ENCODE results near the gene SMTNL1. TPM values are rescaled to one million over a fixed set of nuclear protein-coding genes. Genes with fewer than 3 reads are reported as not detected.
A peak's percentile ranks its signal among the peaks of the same experiment; 100 is the strongest.

The SMTNL1 gene
- total RNA-seq (2014; rRNA removed; shearing (Covaris generic)), result not detected in 2 replicates

DNA sequence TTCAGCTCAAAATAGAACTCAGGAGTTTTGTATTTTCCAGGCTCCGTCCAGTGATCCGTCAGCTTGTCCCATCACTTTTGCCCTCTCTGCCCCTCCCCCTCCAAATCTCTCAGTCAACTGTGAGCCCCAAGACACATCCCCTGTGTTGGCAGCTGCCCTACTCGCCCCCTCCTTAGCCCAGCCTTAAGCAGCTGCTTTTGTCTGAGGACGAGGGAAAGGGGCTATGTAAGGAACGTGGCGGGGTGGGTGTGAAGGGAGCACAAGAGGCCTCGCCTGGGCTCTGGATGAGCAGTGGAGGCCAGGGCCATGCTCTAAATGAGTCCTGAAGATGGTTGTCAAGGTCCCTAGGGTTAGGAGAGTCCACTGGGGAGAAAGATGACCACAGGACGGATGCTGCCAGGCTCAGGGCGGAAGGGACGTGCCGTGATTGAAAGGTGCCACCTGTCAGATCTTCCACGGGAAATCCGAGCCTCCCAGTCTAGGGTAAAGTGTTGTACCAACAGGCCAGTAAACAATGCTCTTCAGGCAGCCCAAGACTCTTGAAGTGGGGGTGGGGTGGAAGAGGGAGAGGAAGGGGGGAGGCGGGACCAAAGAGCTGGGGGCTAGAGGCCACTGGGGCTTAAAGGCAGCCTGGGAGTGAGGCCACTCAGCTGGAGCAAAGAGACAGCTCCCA, at the start of gene SMTNL1:
TSS of gene SMTNL1 (plus strand) at position 649 of the 673 bp plus-strand sequence. CDS start 5,048 bp downstream, outside the sequence.
- no peak for DNase-seq (ENCODE audit: low spot score)

- no peak for DNase-seq (ENCODE audit: low spot score)
Observed at GRCh38 chr11:57487920-57488659, 49.3 kb upstream of the SMTNL1 start.

GRCh38 chr11:57490456-57491248, 46.7 kb upstream of the SMTNL1 start:
- no peak for DNase-seq (ENCODE audit: low spot score)

DNA sequence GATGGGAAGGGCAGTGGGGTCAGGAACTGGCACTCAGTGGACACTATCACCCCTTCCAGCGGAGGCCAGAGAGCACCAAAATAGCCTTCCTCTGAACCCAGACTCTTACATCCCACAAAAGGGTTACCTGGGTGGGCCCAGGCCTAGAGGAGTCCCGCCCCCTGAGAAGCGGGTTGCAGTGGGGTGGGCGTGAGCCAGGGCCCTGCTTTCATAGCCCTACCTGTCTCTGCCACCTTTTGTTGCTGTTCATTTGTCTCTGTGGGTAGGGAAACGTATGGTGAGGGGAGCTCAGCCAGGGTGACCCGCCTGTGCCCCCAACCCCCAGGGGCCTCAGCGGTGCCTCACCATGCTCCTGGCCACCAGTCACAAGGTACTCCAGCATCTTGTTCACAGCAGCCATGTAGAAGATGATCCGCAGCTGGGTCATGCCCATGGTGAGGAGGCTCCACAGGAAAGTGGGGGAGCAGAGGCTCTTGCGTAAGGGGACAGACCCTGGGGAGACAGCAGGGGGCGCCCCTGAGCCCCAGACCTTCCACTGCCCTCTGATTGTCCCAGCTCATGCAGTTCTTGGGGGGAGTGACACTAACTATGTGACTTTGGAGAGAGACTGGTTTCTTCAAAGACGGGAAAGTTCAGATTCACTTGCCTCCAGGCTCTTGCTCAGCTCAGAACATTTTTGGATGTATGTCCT, 45.9 kb upstream of the SMTNL1 start:
- peak; percentile 45 for DNase-seq (ENCODE audit: low spot score)

- peak; percentile 87 for DNase-seq (ENCODE audit: low spot score)
Observed at GRCh38 chr11:57493507-57494503, 43.6 kb upstream of the SMTNL1 start.

DNA sequence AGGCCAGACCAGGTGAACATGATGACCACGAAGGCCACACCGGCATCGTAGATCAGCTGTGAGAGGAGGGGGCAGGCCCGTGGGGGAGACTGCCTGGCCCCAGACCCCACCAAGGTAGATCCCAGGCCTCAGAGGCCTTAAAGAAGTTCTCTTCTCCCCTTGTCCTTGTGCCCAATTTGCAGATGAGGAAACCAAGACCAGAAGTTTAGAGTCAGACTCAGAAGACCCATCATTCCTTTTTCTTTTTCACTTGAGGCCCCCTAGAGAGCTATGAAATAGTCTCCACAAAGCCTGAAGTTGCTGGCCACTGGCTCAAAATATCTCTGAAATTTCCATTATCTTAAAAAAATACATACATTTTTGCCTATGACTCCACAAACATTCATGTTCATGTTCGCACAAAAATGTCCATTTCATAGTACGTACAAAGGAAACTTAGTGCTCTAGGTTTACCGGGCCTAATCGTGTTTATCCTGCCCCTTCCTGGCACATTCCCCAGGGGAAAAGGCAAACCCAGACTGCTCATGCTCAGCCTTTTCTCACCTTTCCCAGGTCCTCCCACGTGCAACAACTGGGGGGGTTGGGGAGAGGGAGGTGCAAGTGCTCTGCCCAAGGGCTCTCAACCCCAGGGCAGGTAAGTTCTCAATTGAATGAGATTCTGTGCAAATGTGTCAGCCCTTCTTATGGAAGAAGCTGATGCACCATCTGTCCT, 41.1 kb upstream of the SMTNL1 start:
- DNase-seq (ENCODE audit: low spot score), result no peak

DNA sequence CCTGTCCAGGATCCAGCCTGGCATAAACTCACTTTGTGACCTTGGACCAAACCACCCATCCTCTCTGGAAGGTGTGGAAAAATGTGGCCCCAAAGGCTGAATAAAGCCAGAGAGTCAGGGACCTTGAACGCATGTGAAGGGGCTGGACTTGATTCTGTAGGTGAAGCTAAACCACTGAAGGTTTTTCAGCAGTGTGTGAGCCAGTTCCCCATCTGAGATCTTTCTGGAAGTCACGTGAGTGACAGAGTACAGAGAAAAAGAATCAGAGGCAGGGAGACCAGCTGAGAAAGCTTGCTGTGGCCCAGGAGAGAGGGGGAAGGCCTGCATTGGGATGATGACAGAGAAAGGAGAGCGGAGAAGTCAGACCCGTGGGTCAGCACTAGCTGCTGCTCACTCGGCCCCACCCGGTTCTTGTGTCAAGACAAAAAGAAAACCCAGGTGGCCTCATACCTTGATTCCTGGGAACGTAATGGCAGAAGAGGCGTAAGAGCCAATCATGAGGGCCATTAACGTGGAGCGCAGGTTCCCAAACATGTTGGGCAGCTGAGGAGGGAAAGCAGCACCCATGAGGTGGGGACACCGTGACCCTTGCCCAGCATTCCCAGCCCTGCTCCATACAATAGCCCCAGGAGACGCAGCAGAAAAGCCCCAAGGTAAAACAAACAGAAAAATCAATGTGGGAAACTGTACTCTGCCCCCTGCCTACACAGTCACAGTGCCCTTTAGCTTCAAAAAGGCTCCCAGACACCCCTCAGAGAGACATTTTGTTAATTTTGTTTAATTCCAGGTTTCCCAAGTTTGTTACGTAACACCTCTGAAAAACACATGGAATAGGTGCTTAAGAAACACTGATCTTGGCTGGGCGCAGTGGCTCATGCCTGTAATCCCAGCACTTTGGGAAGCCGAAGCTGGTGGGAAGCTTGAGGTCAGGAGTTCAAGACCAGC, 39.8 kb upstream of the SMTNL1 start:
- DNase-seq (ENCODE audit: low spot score), result no peak

DNA sequence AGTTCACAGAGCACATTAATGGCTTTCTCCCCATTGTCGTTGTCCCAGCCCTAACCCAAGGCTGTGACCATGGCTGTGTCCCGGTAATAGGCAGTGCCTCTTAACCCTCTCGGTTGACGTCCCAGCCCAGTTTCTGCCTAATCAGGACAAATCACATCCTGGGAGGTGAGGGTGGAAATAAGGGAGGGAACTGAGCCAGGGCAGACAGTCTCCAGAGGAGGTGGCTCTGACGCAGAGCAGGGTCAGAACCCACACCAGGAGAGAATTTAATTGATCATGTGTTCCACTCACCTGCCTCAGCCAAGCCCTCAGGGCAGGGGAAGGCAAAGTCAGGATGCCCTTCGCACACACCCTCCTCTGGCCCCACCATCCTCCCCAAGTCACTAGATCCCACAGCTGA, 38.9 kb upstream of the SMTNL1 start:
- DNase-seq (ENCODE audit: low spot score), result no peak

GRCh38 chr11:57499413-57499982, 37.9 kb upstream of the SMTNL1 start:
- peak; percentile 95 for DNase-seq (ENCODE audit: low spot score)

DNA sequence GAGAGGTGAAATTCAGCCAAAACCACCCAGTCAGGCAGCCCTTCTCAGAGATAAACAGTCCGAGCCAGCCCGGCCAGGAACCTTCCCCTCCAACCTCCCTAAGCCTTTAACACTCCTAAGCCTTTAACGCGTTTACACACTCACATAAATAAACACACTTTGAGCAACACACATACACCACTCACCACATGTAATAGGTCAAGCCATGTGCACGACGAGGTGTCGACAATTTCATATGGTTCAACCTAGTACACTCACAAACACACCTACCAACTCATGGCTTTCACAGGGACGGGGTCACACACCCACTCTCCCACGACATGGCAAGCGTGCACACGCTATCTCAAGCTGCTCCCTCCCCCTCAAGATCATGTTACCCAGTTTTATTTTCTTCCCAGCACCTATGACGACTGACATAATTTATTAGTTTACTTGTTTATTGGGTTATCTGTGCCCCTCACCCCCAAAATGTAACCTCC, 37.4 kb upstream of the SMTNL1 start:
- no peak for DNase-seq (ENCODE audit: low spot score)

DNA sequence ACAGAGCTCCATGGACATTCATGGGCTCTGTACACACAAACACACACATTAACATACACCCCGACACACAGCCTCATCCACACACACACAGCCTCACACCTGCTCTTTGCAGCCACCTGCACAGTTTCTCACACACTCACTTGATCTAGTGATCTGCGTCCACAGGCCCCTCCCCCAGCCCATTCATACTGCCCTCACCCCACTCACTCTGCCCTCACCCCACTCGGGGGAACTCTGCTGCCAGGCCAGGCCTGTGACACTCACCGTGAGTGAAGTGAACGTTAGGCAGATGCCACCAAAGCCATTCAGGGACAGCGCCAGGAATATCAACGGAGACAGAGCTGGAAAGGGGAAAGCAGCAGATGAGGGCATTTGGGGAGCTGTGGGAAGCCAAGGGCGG, 36.9 kb upstream of the SMTNL1 start:
- no peak for DNase-seq (ENCODE audit: low spot score)

DNA sequence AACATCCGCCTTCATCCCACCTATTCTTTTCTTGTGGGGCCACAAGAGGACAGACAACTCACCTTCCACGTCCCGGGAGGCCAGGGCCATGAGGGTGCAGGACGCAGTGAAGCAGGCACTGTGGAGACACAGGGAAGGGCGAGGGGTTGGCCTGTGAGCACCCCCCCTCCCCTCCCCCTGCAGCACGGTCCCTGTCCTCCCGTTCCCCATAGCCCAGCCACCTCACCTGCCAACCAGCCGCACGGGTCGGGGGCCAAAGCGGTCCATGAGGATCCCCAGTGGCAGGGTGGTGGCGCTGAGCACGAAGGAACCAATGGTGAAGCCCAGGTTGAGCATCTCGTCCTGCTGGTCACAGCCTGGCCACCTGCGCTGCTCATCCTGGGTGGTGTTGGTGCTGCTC, 36.5 kb upstream of the SMTNL1 start:
- DNase-seq (ENCODE audit: low spot score), result no peak

GRCh38 chr11:57501953-57502352, 35.4 kb upstream of the SMTNL1 start:
- DNase-seq (ENCODE audit: low spot score), result no peak

- no peak for DNase-seq (ENCODE audit: low spot score)
Observed at GRCh38 chr11:57502376-57502775, 35.0 kb upstream of the SMTNL1 start.

DNA sequence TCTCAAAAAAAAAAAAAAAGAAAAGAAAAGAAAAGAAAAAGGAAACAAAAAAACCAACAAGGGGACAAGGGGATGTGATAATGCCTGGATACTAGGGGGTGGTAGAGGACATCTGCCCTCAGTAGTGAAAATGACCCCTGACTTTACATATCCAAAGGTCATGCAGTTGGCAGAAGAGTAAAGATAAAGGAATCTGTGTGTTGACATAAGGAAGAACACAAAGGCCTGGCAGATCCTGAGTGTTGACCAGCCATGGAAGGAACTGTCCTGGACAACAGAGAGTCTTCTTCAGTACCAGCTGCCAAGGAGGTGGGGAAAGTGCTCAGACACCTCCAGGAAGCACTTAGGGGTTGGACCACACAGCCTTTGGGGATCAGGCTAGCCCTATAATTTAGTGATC, 34.5 kb upstream of the SMTNL1 start:
- DNase-seq (ENCODE audit: low spot score), result no peak

DNA sequence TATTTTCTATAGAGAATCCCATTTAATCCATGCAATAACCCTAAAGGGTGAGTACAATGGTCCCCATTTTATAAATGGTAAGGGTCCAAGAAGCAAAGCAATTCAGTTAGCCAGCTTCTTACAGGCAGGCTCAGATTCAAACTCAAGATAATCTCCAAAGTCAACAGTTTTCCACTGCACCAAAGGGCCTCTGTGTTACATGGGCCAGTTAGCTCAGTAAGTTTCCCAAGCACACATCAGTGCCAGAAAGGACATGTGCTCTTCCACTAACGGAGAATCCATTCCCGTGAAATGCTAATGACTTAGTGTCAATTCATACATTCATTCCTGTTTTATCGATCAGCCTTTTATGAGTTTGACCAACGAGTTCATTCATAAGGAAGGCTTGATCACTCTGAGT, 32.9 kb upstream of the SMTNL1 start:
- no peak for DNase-seq (ENCODE audit: low spot score)

GRCh38 chr11:57506522-57506921, 30.9 kb upstream of the SMTNL1 start:
- DNase-seq (ENCODE audit: low spot score), result no peak
